IMR-90 (cell line): Measurements from ENCODE around the gene OR51D1. TPM values are rescaled to one million over a fixed set of nuclear protein-coding genes. Genes with fewer than 3 reads are reported as not detected.

Experiments used
- ATAC-seq: fragments of 200-7000 bp; cut with Tn5 transposase; 2 replicates; pipeline ENCODE4 v1.9.1; 2020; ENCODE audit warnings: low read depth, mild to moderate bottlenecking, moderate library complexity
- BruUV-seq: library from RNA; stranded (reverse); fragments of 400-500 nt; replicated peaks from 2 replicates; lab custom pipeline; 2021; lab: Mats Ljungman, UMichigan
- CTCF ChIA-PET: fragments of 300-600 bp; formaldehyde crosslinking; extraction: SDS; loops from one replicate; lab custom pipeline; 2021; ENCODE audit warnings: antibody characterized with exemption; lab: Yijun Ruan, JAX
- POLR2A ChIA-PET: fragments of 300-600 bp; sonication (Branson Sonifier 250); formaldehyde crosslinking; loops from one replicate; lab custom pipeline; 2022; ENCODE audit warnings: antibody characterized with exemption; ENCODE audit not compliant: unreplicated experiment; lab: Charles Lee
- DNase-seq: peaks from one replicate; pipeline ENCODE4 v3.0.0; 2013
- H2AFZ ChIP-seq: replicated peaks from 2 replicates; pipeline ENCODE3; 2013; ENCODE audit warnings: low read length, mild to moderate bottlenecking; ENCODE audit not compliant: poor library complexity
- H2AK5ac ChIP-seq: 2 replicates; pipeline ENCODE4 v1.6.1; 2013; ENCODE audit warnings: low read depth, low read length, inconsistent platforms
- H2AK9ac ChIP-seq: replicated peaks from 2 replicates; pipeline ENCODE3; 2013; ENCODE audit warnings: mild to moderate bottlenecking, low read depth, low read length, moderate library complexity; ENCODE audit not compliant: poor library complexity
- H2BK120ac ChIP-seq: 2 replicates; pipeline ENCODE4 v1.6.1; 2013; ENCODE audit warnings: low read depth, low read length, inconsistent platforms
- H2BK15ac ChIP-seq: 3 replicates; pipeline ENCODE4 v1.6.1; 2013; ENCODE audit warnings: low read depth, low read length, inconsistent platforms
- H2BK20ac ChIP-seq: 2 replicates; pipeline ENCODE4 v1.6.1; 2013; ENCODE audit warnings: low read depth, mild to moderate bottlenecking, inconsistent platforms, low read length, moderate library complexity
- H2BK5ac ChIP-seq: 2 replicates; pipeline ENCODE4 v1.6.1; 2013; ENCODE audit warnings: mild to moderate bottlenecking, low read depth, low read length, inconsistent platforms; ENCODE audit not compliant: poor library complexity, severe bottlenecking
- H3K14ac ChIP-seq: replicated peaks from 2 replicates; pipeline ENCODE4 v1.6.1; 2013; ENCODE audit warnings: low read depth, low read length, inconsistent platforms
- H3K18ac ChIP-seq: 2 replicates; pipeline ENCODE4 v1.6.1; 2013; ENCODE audit warnings: low read depth, low read length, control low read depth
- H3K23ac ChIP-seq: 2 replicates; pipeline ENCODE4 v1.6.1; 2013; ENCODE audit warnings: low read depth, low read length, inconsistent platforms
- H3K27ac ChIP-seq: 2 replicates; pipeline ENCODE4 v1.5.1; 2013; ENCODE audit warnings: mild to moderate bottlenecking, control low read depth, low read length; ENCODE audit not compliant: insufficient read depth
- H3K27me3 ChIP-seq: 2 replicates; pipeline ENCODE4 v1.6.1; 2013; ENCODE audit warnings: low read length; ENCODE audit not compliant: control insufficient read depth, insufficient read depth
- H3K36me3 ChIP-seq: 2 replicates; pipeline ENCODE4 v1.6.1; 2013; ENCODE audit warnings: low read length, mixed read lengths; ENCODE audit not compliant: control insufficient read depth, insufficient read depth
- H3K4ac ChIP-seq: 2 replicates; pipeline ENCODE4 v1.6.1; 2013; ENCODE audit warnings: low read depth, low read length, inconsistent platforms
- H3K4me1 ChIP-seq: 2 replicates; pipeline ENCODE4 v1.6.1; 2013; ENCODE audit warnings: low read length, mixed read lengths; ENCODE audit not compliant: control insufficient read depth, insufficient read depth
- H3K4me2 ChIP-seq: 2 replicates; pipeline ENCODE4 v1.6.1; 2013; ENCODE audit warnings: low read depth, mild to moderate bottlenecking, control low read depth, low read length, moderate library complexity
- H3K4me3 ChIP-seq: 2 replicates; pipeline ENCODE4 v1.5.1; 2013; ENCODE audit warnings: low read depth, mild to moderate bottlenecking, control low read depth, low read length, moderate library complexity; ENCODE audit not compliant: insufficient read depth
- H3K56ac ChIP-seq: 2 replicates; pipeline ENCODE4 v1.6.1; 2013; ENCODE audit warnings: low read length, inconsistent platforms; ENCODE audit not compliant: insufficient read depth; ENCODE audit errors: extremely low read depth
- H3K79me1 ChIP-seq, 2 experiments: 2 replicates each; pipeline ENCODE4 v1.6.1; 2013; ENCODE audit warnings: low read length in 2 of 2, inconsistent platforms in 1 of 2, low read depth in 1 of 2
- H3K9ac ChIP-seq: 2 replicates; pipeline ENCODE4 v1.6.1; 2013; ENCODE audit warnings: low read depth, low read length, control low read depth
- H3K9me1 ChIP-seq: 2 replicates; pipeline ENCODE4 v1.6.1; 2013; ENCODE audit warnings: low read length, inconsistent platforms; ENCODE audit not compliant: insufficient read depth
- H3K9me3 ChIP-seq: 2 replicates; pipeline ENCODE4 v1.6.1; 2013; ENCODE audit warnings: low read length; ENCODE audit not compliant: control insufficient read depth, insufficient read depth
- H4K20me1 ChIP-seq: 2 replicates; pipeline ENCODE4 v1.6.1; 2013; ENCODE audit warnings: low read length, inconsistent platforms; ENCODE audit not compliant: insufficient read depth
- H4K5ac ChIP-seq: 2 replicates; pipeline ENCODE4 v1.6.1; 2013; ENCODE audit warnings: mild to moderate bottlenecking, low read depth, low read length, control low read depth
- H4K8ac ChIP-seq, 2 experiments: 2 replicates each; pipeline ENCODE4 v1.6.1; 2013; ENCODE audit warnings: low read depth in 2 of 2, low read length in 2 of 2, control low read depth in 1 of 2, inconsistent platforms in 1 of 2
- H4K91ac ChIP-seq: 2 replicates; pipeline ENCODE4 v1.6.1; 2013; ENCODE audit warnings: low read depth, low read length, inconsistent platforms; ENCODE audit not compliant: insufficient read depth
- FOS ChIP-seq: fragments of 150-350 bp; IDR thresholded peaks from 2 replicates; pipeline ENCODE4 v1.6.1; 2016; ENCODE audit warnings: low read depth, low read length
- MAZ ChIP-seq: IDR thresholded peaks from 2 replicates; pipeline ENCODE4 v1.6.1; 2012; ENCODE audit warnings: low read depth, mild to moderate bottlenecking, low read length, improper control_type of control experiment, moderate library complexity, borderline replicate concordance
- POLR2A ChIP-seq: IDR thresholded peaks from 2 replicates; pipeline ENCODE4 v1.6.1; 2012; ENCODE audit warnings: mild to moderate bottlenecking, low read depth, low read length
- RCOR1 ChIP-seq: IDR thresholded peaks from 2 replicates; pipeline ENCODE4 v1.6.1; 2012; ENCODE audit warnings: mild to moderate bottlenecking, low read length, improper control_type of control experiment; ENCODE audit not compliant: insufficient replicate concordance
- USF2 ChIP-seq: fragments of 150-350 bp; IDR thresholded peaks from 2 replicates; pipeline ENCODE4 v1.6.1; 2017; ENCODE audit warnings: mild to moderate bottlenecking, antibody characterized with exemption, low read length, low read depth
- WGBS, 2 experiments: methylation state at CpG; one replicate each; pipeline versions ENCODE4 v1.1.5 to v1.1.7; 2013; ENCODE audit warnings: missing lambda C conversion rate in 2 of 2; ENCODE audit not compliant: insufficient read length in 1 of 2; ENCODE audit errors: extremely low coverage in 2 of 2; 5-methylcytosine and 5-hydroxymethylcytosine counted together
- dilution Hi-C: fragments of 300-500 bp; cut with HindIII; formaldehyde crosslinking; loops from one replicate; pipeline ENCODE4 v1.14.3; 2018; ENCODE audit warnings: low sequenced_read_pairs; ENCODE audit not compliant: unreplicated experiment
- in situ Hi-C: fragments of 300-500 bp; cut with MboI; formaldehyde crosslinking; loops from 3 replicates; pipeline ENCODE4 v1.14.3; 2019; ENCODE audit warnings: low sequenced_read_pairs, inconsistent platforms, mixed read lengths
- intact Hi-C: fragments of 100-400 bp; cut with micrococcal nuclease; formaldehyde crosslinking; loops from 2 replicates; pipeline ENCODE4 v1.10.0; 2022
- polyA plus RNA-seq, 3 experiments: library from polyadenylated mRNA; depleted of rRNA; stranded (reverse); fragments of >200 nt; gene quantifications; 2 replicates each; pipeline ENCODE4 v1.2.3, GENCODE V29; 2012; ENCODE audit warnings: low replicate concordance in 1 of 3
- total RNA-seq: library from RNA; depleted of rRNA; stranded (reverse); fragments of >200 nt; gene quantifications from 2 replicates; pipeline ENCODE4 v1.2.3, GENCODE V29; 2012

OR51D1 gene
- total and polyA plus RNA-seq, 2 of the 4 experiments (the other 2 are of a cell fraction), result not detected

DNA sequence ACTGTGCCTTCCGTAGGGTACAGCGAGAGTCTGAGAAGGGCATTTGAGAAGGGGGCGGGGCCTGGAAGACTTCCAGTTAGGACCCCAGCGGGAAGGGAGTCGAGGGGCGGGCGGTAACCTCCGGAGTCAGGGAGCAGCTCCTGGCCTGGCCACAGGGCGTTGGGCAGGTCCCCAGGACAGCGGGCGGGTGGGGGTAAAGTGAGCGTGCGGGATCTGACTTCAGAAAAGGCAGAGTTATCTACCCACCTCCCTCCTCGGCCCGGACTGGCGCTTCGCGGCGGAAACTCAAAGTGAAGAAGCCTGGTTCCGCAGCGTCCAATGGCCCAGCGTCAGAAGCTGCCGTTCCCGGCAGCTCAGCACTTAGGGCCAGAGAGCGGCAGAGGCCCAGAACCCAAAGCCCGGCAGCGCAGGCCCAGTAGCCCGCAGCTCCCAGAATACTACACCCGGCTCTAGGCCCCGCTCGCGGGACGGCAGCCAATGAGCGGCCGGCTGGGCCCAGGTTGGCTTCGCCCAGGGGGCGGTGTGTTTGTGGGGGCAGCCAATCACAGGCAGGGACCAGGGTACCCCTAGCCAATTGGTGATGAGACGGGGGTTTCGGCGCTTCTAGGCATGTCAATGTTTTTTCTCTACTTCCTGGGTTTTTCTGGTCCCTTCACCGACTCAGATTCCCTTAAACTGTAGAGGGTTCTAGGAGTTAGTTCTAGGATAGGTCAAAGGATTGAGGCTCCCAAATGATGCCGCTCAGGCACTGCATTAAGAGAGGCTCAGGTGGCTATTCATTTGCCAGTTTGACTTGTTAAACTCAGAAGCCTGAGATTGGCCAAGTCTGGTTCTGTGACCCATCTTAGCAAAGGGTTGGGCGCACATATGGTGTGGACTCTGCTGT lies 29.3 kb upstream of the OR51D1 start, which contains the start of gene TRIM68:
Gene TRIM68 (minus strand): TSS at position 451 of the 886 bp plus-strand sequence. CDS start 2,727 bp downstream, outside the sequence.
- Histone ChIP-seq H2BK20ac (no peak within 1 kb of the TSS), H3K9ac (peak within 1 kb of the TSS; percentile 77), H3K14ac (peak within 1 kb of the TSS; percentile 76), H3K9me1 (peaks cover 2% of the 10 kb centered on the region; the same call in 1 of the 2 replicates), H2BK15ac (no peak within 1 kb of the TSS), H2AFZ (peak within 1 kb of the TSS; percentile 93), H3K4me2 (peak within 1 kb of the TSS; percentile 92), H4K8ac (peak within 1 kb of the TSS; percentile 95 to 97), H3K4me1 (peaks cover 7% of the 10 kb centered on the region), H2BK5ac (peak within 1 kb of the TSS; percentile 43), H3K4me3 (peak within 1 kb of the TSS; percentile 69), H2AK9ac (no peak within 1 kb of the TSS), H3K27me3 (no peaks in the 10 kb centered on the region), H3K56ac (no peak within 1 kb of the TSS; the same call in 1 of the 2 replicates), H2BK120ac (no peak within 1 kb of the TSS), H4K5ac (peak within 1 kb of the TSS; percentile 94), H4K91ac (peak within 1 kb of the TSS; percentile 47; the same call in 1 of the 2 replicates), H2AK5ac (no peak within 1 kb of the TSS), H3K36me3 (peaks cover 6% of the 10 kb centered on the region), H3K23ac (peak within 1 kb of the TSS; percentile 71; the same call in 1 of the 2 replicates), H4K20me1 (no peaks in the 10 kb centered on the region), H3K79me1 (peaks cover 0 to 11% of the 10 kb centered on the region in 2 experiments), H3K9me3 (no peaks in the 10 kb centered on the region), H3K18ac (peak within 1 kb of the TSS; percentile 23), H3K4ac (peak within 1 kb of the TSS; percentile 75), H3K27ac (peak within 1 kb of the TSS; percentile 62)
- ATAC-seq, result peak; percentile 100
- ChIA-PET POLR2A (no interaction called here), CTCF (interaction anchor here (1.6 to 2.0 kb wide), 2 partner anchors 29 to 420 kb away, joined by 6 to 7 read pairs; partner anchors contain the start of gene OR51D1)
- peak; percentile 62 for TF ChIP-seq POLR2A
- peak; percentile 3; the same call in 1 of the 2 replicates for TF ChIP-seq MAZ
- TF ChIP-seq FOS, result peak; percentile 31; the same call in 1 of the 2 replicates
- TF ChIP-seq RCOR1, result no peak
- TF ChIP-seq USF2, result no peak
- dilution Hi-C loops, result no loop called here
- in situ Hi-C loops, result no loop called here
- BruUV-seq, result no TSS peak
- WGBS, 2 experiments, result 4% methylated on average over 9 of the region's 43 CpGs; no CpG with 5 or more reads in 1 of the 2 experiments
- intact Hi-C loops, result no loop called here
- DNase-seq, result peak; percentile 95
